NCI-H460 (cell line): ENCODE data around the gene CACNA1C. TPM values are rescaled to one million over a fixed set of nuclear protein-coding genes. Genes with fewer than 3 reads are reported as not detected.
"Not testable (repeated sequence)": the region's sequence is repeated elsewhere in the genome, so short reads cannot be mapped to it uniquely, and the experiment has no call there.

ENCODE experiments used
- DNase-seq: peaks from one replicate; pipeline ENCODE4 v3.0.0-alpha.2; 2016; ENCODE audit warnings: low read depth; ENCODE audit errors: extremely low read depth
- total RNA-seq: library from RNA; depleted of rRNA; stranded (reverse); fragments of >200 nt; shearing (Covaris generic); gene quantifications from 2 replicates; pipeline ENCODE4 v1.2.3, GENCODE V29; 2014

CACNA1C gene
- total RNA-seq, 1 experiment from 2014 or later: 0.37 TPM

DNA sequence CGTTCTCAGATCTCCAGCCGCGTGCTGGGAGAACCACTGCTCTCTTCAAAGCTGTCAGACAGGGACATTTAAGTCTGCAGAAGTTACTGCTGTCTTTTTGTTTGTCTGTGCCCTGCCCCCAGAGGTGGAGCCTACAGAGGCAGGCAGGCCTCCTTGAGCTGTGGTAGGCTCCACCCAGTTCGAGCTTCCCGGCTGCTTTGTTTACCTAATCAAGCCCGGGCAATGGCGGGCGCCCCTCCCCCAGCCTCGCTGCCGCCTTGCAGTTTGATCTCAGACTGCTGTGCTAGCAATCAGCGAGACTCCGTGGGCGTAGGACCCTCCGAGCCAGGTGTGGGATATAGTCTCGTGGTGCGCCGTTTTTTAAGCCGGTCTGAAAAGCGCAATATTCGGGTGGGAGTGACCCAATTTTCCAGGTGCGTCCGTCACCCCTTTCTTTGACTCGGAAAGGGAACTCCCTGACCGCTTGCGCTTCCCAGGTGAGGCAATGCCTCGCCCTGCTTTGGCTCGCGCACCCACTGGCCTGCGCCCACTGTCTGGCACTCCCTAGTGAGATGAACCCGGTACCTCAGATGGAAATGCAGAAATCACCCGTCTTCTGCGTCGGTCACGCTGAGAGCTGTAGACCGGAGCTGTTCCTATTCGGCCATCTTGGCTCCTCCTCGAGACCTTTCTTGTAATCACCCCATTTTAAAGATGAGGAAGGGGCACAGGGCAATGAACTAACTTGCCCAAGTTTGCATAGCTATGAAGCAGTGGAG, 83.1 kb downstream of the CACNA1C start:
- not testable (repeated sequence) for DNase-seq

DNA sequence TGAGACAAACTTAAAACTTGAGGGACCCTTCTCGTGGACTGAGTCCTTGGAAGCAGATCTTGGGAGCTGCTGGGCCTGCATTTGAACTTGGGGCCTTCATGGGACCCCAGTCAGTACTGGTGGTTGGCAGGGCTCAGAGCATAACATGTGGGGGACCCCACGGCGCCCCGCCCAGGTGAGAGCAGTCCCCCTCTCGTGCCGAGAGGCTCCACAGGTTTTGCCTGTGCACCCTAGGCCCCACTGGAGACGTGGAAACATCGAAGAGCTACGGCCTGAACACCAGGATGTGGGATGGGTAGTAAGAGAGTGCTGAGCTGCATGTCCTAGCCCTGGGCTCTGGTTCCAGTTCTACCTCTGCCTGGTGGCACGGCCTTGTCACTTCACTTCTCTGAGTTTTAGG, 84.1 kb downstream of the CACNA1C start:
- no peak for DNase-seq

DNA sequence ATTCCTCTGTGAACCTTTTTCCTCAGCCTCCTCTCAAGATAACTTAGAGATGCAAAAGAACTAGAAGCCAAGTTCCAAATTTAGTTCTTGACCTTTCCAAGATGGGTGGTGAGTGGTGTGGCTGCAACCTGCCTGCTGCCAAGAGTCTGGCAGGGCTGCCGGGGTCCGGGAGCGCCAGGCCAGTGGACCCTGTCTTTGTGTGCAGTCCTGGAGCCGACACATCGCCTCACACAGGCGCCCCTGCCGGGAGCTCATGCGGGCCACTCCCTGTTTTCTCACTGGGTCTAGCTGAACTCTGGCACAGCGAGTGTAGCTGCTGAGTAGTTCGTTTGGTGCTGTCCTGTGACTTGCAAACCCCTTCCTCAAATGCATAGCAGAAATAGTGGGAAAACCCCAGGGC, 84.9 kb downstream of the CACNA1C start:
- no peak for DNase-seq

DNA sequence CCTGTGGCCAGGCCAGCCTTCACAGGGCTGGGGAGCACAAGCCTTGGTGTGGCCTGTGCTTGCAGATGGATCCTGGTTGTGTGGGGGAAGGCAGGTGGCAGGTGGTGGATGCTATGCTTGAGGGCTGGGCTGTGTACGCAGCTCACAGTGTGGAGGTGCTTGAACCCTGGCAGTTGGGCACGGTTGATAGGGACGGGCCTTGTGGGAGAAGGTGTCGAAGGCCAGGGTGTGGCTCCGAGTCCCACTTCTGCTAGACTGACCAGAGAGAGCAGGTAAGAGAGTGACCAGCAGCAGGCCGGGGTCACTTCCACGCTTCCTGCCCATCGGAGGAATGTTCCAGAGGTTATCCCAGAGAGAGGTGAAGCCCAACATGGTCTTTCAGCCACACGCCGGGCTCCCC, 85.5 kb downstream of the CACNA1C start:
- no peak for DNase-seq

DNA sequence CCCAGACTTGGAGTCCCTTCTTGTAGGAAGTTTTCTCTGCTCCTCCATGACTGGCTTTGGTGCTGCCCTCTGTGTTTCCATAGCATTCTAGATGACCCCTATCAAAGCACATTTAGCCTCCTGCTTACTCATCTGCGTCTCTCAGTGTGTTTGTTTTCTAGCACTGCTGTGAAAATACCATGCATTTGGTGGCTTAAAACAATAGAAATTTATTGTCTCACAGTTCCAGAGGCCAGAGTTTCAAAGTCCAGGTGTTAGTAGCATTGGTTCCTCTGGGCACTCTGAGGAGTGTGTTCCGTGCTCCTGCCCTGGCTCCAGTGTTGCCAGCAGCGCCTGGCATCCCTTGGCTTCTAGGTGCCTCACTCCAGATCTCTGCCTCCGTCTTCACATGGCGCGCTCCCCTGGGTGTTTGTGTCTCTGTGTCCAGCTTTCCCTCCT, 86.1 kb downstream of the CACNA1C start:
- no peak for DNase-seq

DNA sequence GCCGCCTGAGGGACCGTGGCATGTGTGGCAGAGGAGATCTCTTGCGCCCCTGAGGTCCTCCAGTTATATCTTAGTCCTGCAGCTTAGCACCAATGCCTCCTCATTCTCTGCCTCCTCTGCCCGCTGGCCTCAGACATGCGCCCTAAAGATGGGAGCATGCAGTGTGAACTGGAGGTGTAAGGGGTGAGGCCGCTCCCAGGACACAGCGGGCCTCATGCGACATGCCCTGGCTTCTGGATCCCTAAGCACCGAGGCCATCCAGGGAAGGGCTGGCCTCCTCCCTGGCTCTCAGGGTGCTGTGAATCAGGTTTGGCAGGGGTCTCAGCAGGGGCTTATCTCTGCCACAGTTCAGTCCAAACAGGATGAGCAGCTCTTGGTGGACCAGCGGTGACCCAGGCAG, 86.9 kb downstream of the CACNA1C start:
- DNase-seq: no peak

DNA sequence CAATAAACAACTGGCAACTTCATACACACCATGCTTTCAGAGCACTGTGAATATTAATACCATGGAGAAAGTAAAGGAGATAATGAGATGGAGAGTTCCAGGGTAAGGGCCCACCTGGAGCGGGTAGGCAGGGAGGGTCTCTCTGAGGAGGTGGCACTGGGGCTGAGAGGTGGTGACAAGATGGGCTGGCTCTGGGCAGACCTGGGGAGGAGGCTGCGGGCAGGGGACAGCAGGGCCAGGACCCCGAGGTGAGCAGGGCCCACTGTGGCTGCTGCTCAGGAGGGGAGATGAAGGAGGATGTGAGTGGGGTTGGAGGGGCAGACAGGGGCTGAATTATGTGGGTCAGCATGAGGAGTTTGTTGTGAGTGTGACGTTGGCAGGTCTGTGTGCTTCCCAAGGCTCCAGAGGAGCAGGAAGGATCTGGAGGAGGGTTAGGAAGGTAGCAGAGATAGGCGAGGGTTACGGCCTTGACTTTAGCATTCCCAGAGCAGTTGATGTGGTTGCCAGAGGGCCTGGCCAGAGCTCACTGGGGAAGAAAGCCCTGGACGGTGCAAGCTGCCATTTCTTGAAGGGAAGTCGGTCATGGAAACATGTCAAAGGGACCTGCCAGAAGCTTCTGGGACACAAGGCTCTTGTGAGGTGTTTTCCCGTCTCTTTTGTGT, 88.2 kb downstream of the CACNA1C start:
- DNase-seq: no peak

DNA sequence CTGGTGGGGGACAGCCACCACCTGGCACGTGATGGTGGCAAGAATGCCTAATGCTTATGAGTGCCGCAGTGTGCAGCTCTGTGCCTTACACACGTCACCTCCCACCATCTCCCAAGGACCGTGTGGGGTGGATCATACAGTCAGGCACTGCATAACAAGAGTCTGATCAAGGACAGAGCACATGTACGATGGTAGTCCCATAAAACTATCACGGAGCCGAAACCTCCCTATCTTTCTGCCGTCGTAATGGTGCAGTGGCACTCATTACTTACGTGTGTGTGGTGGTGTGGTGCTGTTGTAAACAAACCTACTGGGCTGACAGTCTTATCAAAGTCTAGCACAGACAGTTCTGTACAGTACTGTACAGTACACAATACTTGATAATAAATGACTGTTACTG, 89.3 kb downstream of the CACNA1C start:
- DNase-seq: no peak

DNA sequence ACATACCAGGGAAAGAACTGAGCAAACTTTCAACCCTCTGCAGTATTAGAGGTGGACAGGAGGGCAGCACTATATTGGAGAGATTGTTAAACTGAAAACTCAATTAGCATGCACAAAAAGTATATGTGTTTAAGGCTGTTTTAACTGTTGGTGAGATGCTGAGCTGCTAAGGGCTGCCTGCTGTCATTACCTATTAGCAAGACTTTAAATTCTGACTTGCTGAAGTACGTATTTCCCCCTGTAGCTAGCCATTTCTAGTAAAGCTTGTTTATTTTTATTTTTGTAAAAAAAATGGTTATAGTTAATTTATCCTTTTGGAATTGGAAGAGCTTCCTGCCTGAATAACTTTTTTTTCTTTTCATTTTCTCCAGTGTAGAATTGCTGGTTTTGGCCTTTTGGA, 92.2 kb downstream of the CACNA1C start:
- no peak for DNase-seq

DNA sequence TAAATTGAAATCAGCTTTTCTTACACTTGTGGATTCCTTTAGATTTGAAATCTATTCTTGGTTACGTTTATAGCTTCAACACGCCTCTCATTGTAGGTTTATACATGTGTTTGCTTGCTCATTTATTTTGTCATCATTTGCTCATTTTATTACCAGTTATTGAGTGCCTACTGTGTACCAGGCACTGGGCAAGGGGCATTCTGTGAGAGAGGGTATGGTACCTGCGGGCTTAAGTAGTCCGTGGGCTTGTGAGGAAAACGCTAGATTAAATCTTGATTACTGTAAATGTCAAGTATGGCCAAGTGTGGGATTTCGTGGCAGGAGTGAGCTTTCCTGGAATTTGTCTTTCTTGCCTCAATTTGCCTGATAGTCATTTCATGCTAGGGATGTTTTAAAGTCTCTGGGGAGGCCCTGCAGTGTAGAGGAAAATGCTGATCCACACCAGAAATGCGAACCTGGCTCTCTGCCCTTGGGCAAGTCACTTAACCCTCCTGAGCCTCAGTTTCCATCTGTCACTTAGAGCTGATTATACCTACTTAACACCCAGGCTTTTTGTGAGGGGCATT, 92.7 kb downstream of the CACNA1C start:
- no peak for DNase-seq

DNA sequence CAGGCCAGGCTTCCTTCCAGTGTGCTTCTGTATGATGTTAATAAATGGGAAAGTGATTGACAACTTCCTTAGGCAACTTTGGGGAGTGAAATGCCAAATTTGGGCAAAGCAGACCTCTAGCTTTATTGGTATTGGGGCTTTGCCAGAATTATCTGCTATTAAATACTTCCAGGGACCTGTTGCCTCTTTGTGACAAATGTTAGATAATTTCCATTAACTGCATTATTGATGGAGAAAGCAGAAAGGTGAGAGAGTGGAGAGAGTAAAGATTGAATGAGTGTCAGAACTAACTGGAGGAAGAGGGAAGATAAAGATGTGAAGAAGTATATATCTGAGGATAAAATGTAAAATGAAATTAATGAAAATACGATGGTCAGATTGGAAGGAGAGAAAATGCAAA, 94.5 kb downstream of the CACNA1C start:
- DNase-seq: no peak

DNA sequence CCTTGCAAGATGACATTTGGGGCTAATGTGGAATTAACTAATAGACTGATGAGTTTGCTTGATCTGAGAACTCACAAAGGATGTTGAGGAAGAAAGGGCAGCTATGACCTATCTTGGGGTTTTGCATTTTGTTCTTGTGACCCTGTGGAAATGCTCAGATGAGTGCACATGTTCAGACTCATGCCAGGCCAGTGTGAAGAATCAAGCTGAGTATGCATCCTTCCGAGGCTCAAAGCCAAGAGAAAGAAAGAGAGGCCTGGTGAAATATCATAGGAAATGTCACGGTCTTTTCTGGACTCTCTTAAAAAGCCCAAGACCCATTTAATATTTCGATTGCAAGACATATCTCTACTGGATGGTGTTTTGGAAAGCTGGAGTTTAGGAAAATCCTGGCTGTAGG, 96.3 kb downstream of the CACNA1C start:
- DNase-seq: no peak

DNA sequence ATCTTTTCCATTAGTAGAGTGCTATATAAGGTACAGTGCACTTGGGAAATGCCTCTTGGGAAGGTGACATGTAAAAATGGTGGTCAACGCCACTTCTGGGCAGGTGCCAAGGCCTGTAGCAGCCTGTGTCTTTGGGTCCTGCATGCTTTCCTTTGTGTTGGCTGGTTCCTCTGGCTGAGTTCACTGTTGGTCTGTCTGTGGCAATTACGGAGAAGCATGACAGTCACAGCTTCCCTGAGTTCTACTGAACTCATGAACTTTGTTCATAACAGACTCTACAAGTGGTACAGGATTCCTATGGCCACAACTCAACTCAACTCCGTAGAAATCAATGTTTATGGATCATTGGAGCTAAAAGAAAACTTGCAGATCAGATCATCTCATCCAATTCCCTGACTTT, 98.0 kb downstream of the CACNA1C start:
- DNase-seq: no peak

DNA sequence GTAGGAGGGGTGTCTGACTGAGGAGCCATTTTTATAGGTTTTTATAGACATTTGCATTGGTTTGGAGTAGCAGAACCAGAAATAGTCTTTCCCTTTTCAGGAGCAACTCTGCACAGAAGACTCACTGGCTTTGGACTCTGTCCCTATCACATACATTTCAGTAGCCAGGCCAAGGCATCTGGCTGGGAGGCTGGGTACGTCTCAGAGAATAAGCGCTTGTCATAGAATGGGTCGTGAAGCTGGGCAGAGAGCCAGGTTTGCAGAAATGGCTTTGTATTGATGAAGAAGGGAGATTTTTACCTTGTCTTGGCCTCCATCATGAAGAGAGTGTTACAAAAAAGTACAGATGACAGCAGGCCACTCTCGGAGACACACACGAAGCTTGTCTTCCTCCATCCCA, 98.6 kb downstream of the CACNA1C start:
- no peak for DNase-seq

DNA sequence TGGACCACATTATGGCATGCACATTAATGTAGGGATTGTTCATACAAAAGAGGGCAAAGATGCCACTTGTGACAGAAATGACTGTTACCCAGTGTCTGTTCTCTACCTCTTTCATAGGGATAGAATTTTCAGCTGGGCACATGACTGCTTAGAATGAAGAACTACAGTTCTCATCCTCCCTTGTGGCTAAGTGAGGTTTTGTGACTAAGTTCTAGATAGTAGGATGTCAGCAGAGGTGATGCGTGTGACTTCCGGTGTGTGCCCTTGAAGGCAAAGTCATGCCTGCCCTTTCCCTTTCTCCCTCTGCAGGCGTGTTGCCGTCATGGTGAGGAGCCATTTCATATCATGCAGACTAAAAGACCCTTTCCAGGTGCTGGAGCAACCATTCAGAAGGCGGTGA, 99.3 kb downstream of the CACNA1C start:
- DNase-seq: no peak

DNA sequence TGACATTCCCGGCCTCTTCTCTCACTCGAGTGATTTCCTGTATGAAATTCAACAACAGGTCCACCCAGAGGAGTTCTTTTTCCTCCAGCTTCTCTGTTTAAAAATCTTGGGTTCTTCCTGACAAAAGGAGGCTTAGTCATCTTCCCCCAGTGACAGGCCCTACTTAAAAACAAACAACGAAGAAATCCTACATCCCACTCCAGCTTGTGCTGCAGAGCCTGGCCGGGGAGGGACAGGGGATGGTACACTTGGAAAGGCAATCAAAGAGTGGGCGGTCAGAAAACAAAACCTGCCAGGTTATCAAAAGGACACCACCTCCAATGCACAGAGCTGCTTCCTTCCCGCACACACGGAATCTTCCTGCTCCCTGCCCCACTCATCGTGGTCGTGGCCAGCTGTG, 101.3 kb downstream of the CACNA1C start:
- no peak for DNase-seq

DNA sequence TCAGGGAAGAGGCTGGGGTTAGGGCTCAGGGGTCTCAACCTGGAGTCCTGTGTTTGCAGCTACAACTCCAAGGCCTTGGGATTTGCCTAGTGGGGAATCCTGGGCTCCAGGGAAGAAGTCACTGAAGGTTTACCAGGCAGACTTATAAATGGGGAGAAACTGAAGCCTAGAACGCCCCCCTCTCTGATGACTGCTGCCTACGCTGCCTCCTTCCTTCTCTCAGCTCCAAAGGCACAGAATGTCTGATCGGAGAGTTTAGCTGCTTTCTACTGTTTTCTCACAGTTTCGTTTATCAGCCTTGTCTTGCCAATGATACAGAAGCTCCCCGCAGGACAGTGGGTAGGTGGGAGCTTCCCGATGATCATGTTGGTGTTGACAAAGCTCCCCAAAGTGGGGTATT, 101.7 kb downstream of the CACNA1C start:
- DNase-seq: no peak

DNA sequence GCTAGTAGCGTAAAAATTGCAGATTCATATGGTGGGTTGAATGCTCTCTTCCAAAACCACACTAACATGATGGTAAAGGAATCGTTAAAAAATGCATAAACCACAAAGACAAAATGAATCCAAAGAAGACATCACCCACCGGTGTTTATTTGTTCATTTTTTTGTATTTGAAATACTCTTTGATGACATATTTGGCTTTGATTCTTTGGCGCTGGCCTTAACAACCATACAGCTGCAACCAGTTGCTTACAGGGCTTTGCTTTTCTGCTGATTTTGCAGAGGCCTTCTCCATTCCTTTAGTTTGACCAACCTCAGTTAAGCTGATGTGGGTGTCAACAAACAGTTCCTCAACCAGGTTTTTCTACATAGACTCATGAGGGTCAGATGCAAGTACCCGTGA, 103.5 kb downstream of the CACNA1C start:
- no peak for DNase-seq

DNA sequence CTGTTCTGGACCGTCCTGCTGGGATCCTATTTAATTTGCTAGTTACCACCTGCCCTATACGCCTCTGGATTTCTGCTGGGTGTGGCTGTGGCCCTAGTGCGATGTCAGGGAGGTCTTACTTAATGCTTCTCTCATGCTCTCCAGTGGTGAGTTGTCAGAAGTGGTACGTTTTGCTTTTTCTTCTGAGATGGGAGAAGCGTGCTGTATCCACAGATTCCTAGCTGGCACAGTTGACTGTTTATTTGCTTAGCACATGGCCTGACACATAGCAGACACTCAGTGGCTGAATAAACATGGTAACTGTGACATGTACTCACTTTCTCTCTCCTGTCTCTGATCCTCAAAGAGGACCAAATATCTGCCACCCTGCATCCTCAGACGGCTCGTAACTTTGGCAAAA, 107.3 kb downstream of the CACNA1C start:
- no peak for DNase-seq

DNA sequence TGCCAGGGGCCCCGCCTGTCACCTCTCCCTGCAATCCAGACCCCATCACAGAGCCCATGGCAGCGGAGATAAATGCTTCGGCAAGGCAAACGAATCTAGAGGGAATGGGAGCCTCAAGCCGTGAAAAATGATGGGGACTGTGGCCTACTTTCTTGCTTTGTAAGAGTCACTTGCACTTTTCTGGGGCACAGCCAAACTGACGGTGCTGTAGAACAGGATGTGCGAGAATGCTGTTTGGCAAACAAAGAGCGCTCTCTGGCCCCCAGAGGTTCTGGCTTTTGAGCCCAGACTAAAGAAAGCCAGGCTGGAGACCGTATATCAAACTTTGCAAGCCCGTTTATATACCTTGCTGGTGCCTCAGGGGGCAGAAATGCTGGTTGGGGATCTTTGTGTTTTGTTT, 108.7 kb downstream of the CACNA1C start:
- no peak for DNase-seq

DNA sequence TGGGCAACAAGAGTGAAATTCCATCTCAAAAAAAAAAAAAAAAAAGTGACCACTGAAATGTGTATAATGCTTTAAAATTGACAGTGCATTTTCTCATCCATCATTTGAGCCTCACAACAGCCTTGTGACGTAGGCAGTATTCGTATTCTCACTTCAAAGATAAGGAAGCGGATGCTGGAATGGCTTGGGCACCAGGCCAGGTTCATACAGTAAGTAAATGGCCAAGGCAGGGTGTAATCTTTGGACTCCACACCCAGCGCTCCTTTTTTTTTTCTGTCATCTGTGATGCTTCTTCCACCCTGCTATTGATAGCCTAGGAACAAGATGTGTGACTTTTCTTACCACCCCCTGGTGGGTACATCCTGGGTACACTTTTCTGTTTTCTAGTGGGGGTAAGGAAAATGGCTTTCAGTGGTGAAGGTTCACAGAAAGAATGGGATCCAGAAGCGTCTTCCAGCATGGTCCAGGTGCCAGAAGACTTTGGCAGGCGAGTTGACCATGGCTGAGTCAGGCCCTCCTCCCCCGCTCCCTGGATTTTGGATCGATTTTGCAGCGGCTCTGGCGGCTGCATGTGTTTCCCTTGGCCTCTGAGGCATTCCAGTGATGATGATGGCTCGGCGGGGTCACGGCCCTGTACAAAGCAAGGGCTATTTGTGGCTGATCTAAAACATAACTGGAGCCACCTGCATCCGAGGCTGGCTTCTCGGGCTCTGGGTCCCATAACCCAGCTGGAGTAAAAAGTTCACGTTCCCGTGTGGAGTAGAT, 110.6 kb downstream of the CACNA1C start:
- DNase-seq: no peak
